Ovary (tissue), 3 donors: ENCODE measurements around the gene GLB1L2.

Experiments
- CTCF ChIP-seq, 3 donors: fragments of 450-650 bp in 2 of 3; fragments of 200-600 bp in 1 of 3; IDR thresholded peaks; one replicate each; pipeline versions ENCODE4 v1.5.1 to v1.8.0; 2016 to 2022; ENCODE audit warnings: antibody characterized with exemption in 3 of 3, mild to moderate bottlenecking in 1 of 3
- EP300 ChIP-seq: sonication (generic); formaldehyde crosslinking; IDR thresholded peaks from one replicate; pipeline ENCODE4 v1.6.1; 2017; ENCODE audit warnings: antibody characterized with exemption
- donor health status: DM: no; HTN: no; CAD: no.

GRCh38 chr11:134365011-134365925 is 33.5 kb downstream of the GLB1L2 start:
- TF ChIP-seq EP300 = no peak
- no peak for TF ChIP-seq CTCF (IDR thresholded peaks at IDR 0.05)
